Spleen (tissue), 11 donors: ENCODE results near the gene DMAC2. TPM values are rescaled to one million over a fixed set of nuclear protein-coding genes. Genes with fewer than 3 reads are reported as not detected.

Source experiments
- polyA plus RNA-seq, 3 donors: library from polyadenylated mRNA; stranded (reverse); fragments of 200-250 nt; gene quantifications; one replicate each; pipeline ENCODE4 v1.2.1, GENCODE V29; 2013
- small RNA-seq, 4 donors: library from RNA; depleted of rRNA; stranded (forward); fragments of <200 nt; gene quantifications; one replicate each; pipeline ENCODE3, GENCODE V24; 2016
- total RNA-seq, 7 donors: library from RNA; depleted of rRNA in 3 of 7; stranded (reverse); fragments of >200 nt in 3 of 7; fragmentation: NEBNext Ultra II Directional in 4 of 7; extraction: Animal tissue kit (Norgen Biotek cat#: 25700) in 4 of 7; gene quantifications; one replicate each; pipeline versions ENCODE4 v1.1.0 to v1.2.1, GENCODE V29; 2016 to 2021
- donor health status: healthy with polysubstance abuse.
- donor health status: DM: no; HTN: no; CAD: no; lungs with moderate emphysema.
- donor health status: DM: no; HTN: no; CAD: no.
- donor health status: Bipolar disorder and iron deficiency.
- donor health status: healthy.
- donor health status: DM: no; HTN: no; CAD: no.
- donor health status: DM: yes; HTN: yes; CAD: no.

Gene DMAC2
- total and polyA plus RNA-seq, 10 donors, result 19.2 to 36.5 (median 30.1) TPM

Small RNA genes lying within 50 kb of the gene (small RNA-seq; reads per million reads assigned to genes)
- 0 reads per million in 4 donors for gene RF00017

Other genes starting within 250 kb of the DMAC2 start
- gene CYP2S1, start 246.7 kb downstream of the DMAC2 start, total RNA-seq, result 10 to 100 TPM in 4 of 7 donors, 1 to 10 TPM in 3; 3.8 to 22.4 (median 10.4) TPM
- gene CYP2S1, start 246.7 kb downstream of the DMAC2 start, polyA plus RNA-seq, result under 1 TPM; 0.62 to 0.93 (median 0.83) TPM
- gene AXL, start 220.7 kb downstream of the DMAC2 start, total RNA-seq, result 100 to 1,000 TPM in 3 of 7 donors, 10 to 100 TPM in 4; 48.4 to 135 (median 87.5) TPM
- gene AXL, start 220.7 kb downstream of the DMAC2 start, polyA plus RNA-seq, result 1 to 10 TPM; 2.3 to 8.3 (median 5.0) TPM
- 100 to 1,000 TPM; 161 to 213 (median 178) TPM for gene HNRNPUL1, start 175.5 kb downstream of the DMAC2 start, total RNA-seq
- gene HNRNPUL1, start 175.5 kb downstream of the DMAC2 start, polyA plus RNA-seq, result 100 to 1,000 TPM in 1 of 3 donors, 10 to 100 TPM in 2; 53.9 to 102 (median 64.4) TPM
- gene CCDC97, start 129.7 kb downstream of the DMAC2 start, total RNA-seq, result 10 to 100 TPM; 20.5 to 38.2 (median 29.7) TPM
- 10 to 100 TPM; 12.7 to 18.9 (median 14.5) TPM for gene CCDC97, start 129.7 kb downstream of the DMAC2 start, polyA plus RNA-seq
- gene TGFB1, start 86.0 kb downstream of the DMAC2 start, total RNA-seq, result 100 to 1,000 TPM in 6 of 7 donors, 10 to 100 TPM in 1; 79.3 to 147 (median 130) TPM
- gene TGFB1, start 86.0 kb downstream of the DMAC2 start, polyA plus RNA-seq, result 10 to 100 TPM; 23.0 to 56.0 (median 25.2) TPM
- gene B9D2, start 75.8 kb downstream of the DMAC2 start, total RNA-seq, result 10 to 100 TPM in 1 of 7 donors, 1 to 10 TPM in 6; 7.5 to 10.2 (median 8.4) TPM
- 10 to 100 TPM in 2 of 3 donors, 1 to 10 TPM in 1; 8.6 to 11.9 (median 10.5) TPM for gene B9D2, start 75.8 kb downstream of the DMAC2 start, polyA plus RNA-seq
- gene TMEM91, start 63.4 kb downstream of the DMAC2 start, total RNA-seq, result 10 to 100 TPM; 19.3 to 62.0 (median 23.5) TPM
- 10 to 100 TPM; 13.4 to 37.1 (median 34.4) TPM for gene TMEM91, start 63.4 kb downstream of the DMAC2 start, polyA plus RNA-seq
- 10 to 100 TPM; 10.1 to 21.0 (median 14.0) TPM for gene EXOSC5, start 42.6 kb downstream of the DMAC2 start, total RNA-seq
- gene EXOSC5, start 42.6 kb downstream of the DMAC2 start, polyA plus RNA-seq, result 10 to 100 TPM; 32.1 to 53.8 (median 42.3) TPM
- gene BCKDHA, start 42.1 kb downstream of the DMAC2 start, total RNA-seq, result 10 to 100 TPM; 10.3 to 55.6 (median 28.3) TPM
- 10 to 100 TPM; 28.0 to 34.9 (median 29.9) TPM for gene BCKDHA, start 42.1 kb downstream of the DMAC2 start, polyA plus RNA-seq
- 10 to 100 TPM in 6 of 7 donors, 1 to 10 TPM in 1; 7.0 to 30.3 (median 11.4) TPM for gene B3GNT8, start 12.5 kb downstream of the DMAC2 start, total RNA-seq
- 1 to 10 TPM; 1.8 to 9.8 (median 4.0) TPM for gene B3GNT8, start 12.5 kb downstream of the DMAC2 start, polyA plus RNA-seq
- gene ERICH4, start 3.2 kb upstream of the DMAC2 start, total RNA-seq, result under 1 TPM in 1 of 7 donors, not detected in 6; 0.65 TPM
- gene ERICH4, start 3.2 kb upstream of the DMAC2 start, polyA plus RNA-seq, result not detected
- gene CEACAM21, start 136.3 kb upstream of the DMAC2 start, total RNA-seq, result 10 to 100 TPM; 12.1 to 22.9 (median 20.0) TPM
- 10 to 100 TPM; 10.3 to 21.0 (median 17.4) TPM for gene CEACAM21, start 136.3 kb upstream of the DMAC2 start, polyA plus RNA-seq
- 10 to 100 TPM; 11.0 to 76.4 (median 28.4) TPM for gene CEACAM4, start 187.2 kb upstream of the DMAC2 start, total RNA-seq
- 1 to 10 TPM; 3.3 to 9.0 (median 4.5) TPM for gene CEACAM4, start 187.2 kb upstream of the DMAC2 start, polyA plus RNA-seq
- not detected for gene CEACAM7, start 248.4 kb upstream of the DMAC2 start, total RNA-seq
- under 1 TPM in 1 of 3 donors, not detected in 2; 0.13 TPM for gene CEACAM7, start 248.4 kb upstream of the DMAC2 start, polyA plus RNA-seq